Kidney epithelial cell (primary cell): ENCODE measurements around the gene NLGN2. TPM values are rescaled to one million over a fixed set of nuclear protein-coding genes. Genes with fewer than 3 reads are reported as not detected.

Source experiments
- DNase-seq: peaks from one replicate; pipeline ENCODE4 v3.0.0-alpha.2; 2010; ENCODE audit warnings: low read depth
- H3K27me3 ChIP-seq: 2 replicates; pipeline ENCODE4 v1.6.0; 2011; ENCODE audit warnings: low read length; ENCODE audit not compliant: control insufficient read depth, insufficient read depth
- H3K36me3 ChIP-seq: 2 replicates; pipeline ENCODE4 v1.5.1; 2011; ENCODE audit warnings: low read length; ENCODE audit not compliant: control insufficient read depth, insufficient read depth
- H3K4me3 ChIP-seq: 2 replicates; pipeline ENCODE4 v1.5.1; 2011; ENCODE audit warnings: low read depth, mild to moderate bottlenecking, control low read depth, low read length
- CTCF ChIP-seq: IDR thresholded peaks from 2 replicates; pipeline ENCODE4 v1.5.1; 2011; ENCODE audit warnings: mild to moderate bottlenecking, moderate library complexity, low read length, control low read depth, inconsistent platforms; ENCODE audit not compliant: insufficient read depth, poor library complexity, severe bottlenecking
- total RNA-seq: library from RNA; depleted of rRNA; stranded (reverse); fragments of >200 nt; gene quantifications from 2 replicates; pipeline ENCODE4 v1.2.3, GENCODE V29; 2015

NLGN2 gene
- total RNA-seq, 1 donor from 2014 or later = 8.4 TPM

- no peak for TF ChIP-seq CTCF
- DNase-seq = no peak
- no peaks in the 10 kb centered on the region for H3K36me3 ChIP-seq
- H3K4me3 ChIP-seq = no peak overlapping the region
- H3K27me3 ChIP-seq = no peaks in the 10 kb centered on the region
These were observed 13.5 kb downstream of the NLGN2 start for GRCh38 chr17:7421186-7421585.

- Histone ChIP-seq H3K4me3 (no peak overlapping the region), H3K27me3 (no peaks in the 10 kb centered on the region), H3K36me3 (no peaks in the 10 kb centered on the region)
- TF ChIP-seq CTCF = no peak
- no peak for DNase-seq
These were observed 16.0 kb downstream of the NLGN2 start for GRCh38 chr17:7423679-7424078.

GRCh38 chr17:7425316-7425715, 17.7 kb downstream of the NLGN2 start, which contains the start of gene SPEM2:
Gene SPEM2, plus strand, starts transcription at chr17:7425616. Its CDS starts 73 bp downstream, at chr17:7425689.
- Histone ChIP-seq H3K36me3 (no peaks in the 10 kb centered on the region), H3K27me3 (no peaks in the 10 kb centered on the region), H3K4me3 (no peak within 1 kb of the TSS)
- TF ChIP-seq CTCF = no peak
- DNase-seq = no peak

GRCh38 chr17:7425756-7426155, 18.1 kb downstream of the NLGN2 start:
- Histone ChIP-seq H3K36me3 (no peaks in the 10 kb centered on the region), H3K4me3 (no peak overlapping the region), H3K27me3 (no peaks in the 10 kb centered on the region)
- no peak for DNase-seq
- no peak for TF ChIP-seq CTCF

- no peaks in the 10 kb centered on the region for H3K36me3 ChIP-seq
- no peak overlapping the region for H3K4me3 ChIP-seq
- no peaks in the 10 kb centered on the region for H3K27me3 ChIP-seq
- no peak for TF ChIP-seq CTCF
- no peak for DNase-seq
These were observed 18.7 kb downstream of the NLGN2 start for GRCh38 chr17:7426203-7426863.

- no peak for DNase-seq
- Histone ChIP-seq H3K36me3 (no peaks in the 10 kb centered on the region), H3K27me3 (no peaks in the 10 kb centered on the region), H3K4me3 (no peak overlapping the region)
- TF ChIP-seq CTCF = no peak
These were observed 19.3 kb downstream of the NLGN2 start for GRCh38 chr17:7426896-7427489.
